Activated naive CD4-positive, alpha-beta T cell treated with anti-CD3 and anti-CD28 coated beads, Interleukin-2, amount 10 ng/mL, durations not matched to agents 7 days and 5 days (primary cell): ENCODE data around the gene HTRA3.

Experiments used
- CTCF ChIA-PET: fragments of 350-600 bp; sonication (Branson Sonifier 250); formaldehyde crosslinking; loops from one replicate; lab custom pipeline; 2021; ENCODE audit warnings: antibody characterized with exemption; lab: Charles Lee
- DNase-seq: peaks from one replicate; pipeline ENCODE4 v3.0.0-alpha.2; 2020
- H3K27ac Mint-ChIP-seq: one replicate; pipeline ENCODE4 v1.8.0; 2021; ENCODE audit warnings: mild to moderate bottlenecking, moderate library complexity, mixed read lengths
- H3K27me3 Mint-ChIP-seq: one replicate; pipeline ENCODE4 v1.8.0; 2021; ENCODE audit warnings: mild to moderate bottlenecking, mixed read lengths
- H3K36me3 Mint-ChIP-seq: one replicate; pipeline ENCODE4 v1.8.0; 2021; ENCODE audit warnings: mixed read lengths
- H3K4me1 Mint-ChIP-seq: one replicate; pipeline ENCODE4 v1.8.0; 2021; ENCODE audit warnings: mixed read lengths
- H3K4me3 Mint-ChIP-seq: one replicate; pipeline ENCODE4 v1.8.0; 2021; ENCODE audit warnings: mild to moderate bottlenecking, moderate library complexity, mixed read lengths
- H3K9me3 Mint-ChIP-seq: one replicate; pipeline ENCODE4 v1.8.0; 2021; ENCODE audit warnings: mixed read lengths

Gene HTRA3

DNA sequence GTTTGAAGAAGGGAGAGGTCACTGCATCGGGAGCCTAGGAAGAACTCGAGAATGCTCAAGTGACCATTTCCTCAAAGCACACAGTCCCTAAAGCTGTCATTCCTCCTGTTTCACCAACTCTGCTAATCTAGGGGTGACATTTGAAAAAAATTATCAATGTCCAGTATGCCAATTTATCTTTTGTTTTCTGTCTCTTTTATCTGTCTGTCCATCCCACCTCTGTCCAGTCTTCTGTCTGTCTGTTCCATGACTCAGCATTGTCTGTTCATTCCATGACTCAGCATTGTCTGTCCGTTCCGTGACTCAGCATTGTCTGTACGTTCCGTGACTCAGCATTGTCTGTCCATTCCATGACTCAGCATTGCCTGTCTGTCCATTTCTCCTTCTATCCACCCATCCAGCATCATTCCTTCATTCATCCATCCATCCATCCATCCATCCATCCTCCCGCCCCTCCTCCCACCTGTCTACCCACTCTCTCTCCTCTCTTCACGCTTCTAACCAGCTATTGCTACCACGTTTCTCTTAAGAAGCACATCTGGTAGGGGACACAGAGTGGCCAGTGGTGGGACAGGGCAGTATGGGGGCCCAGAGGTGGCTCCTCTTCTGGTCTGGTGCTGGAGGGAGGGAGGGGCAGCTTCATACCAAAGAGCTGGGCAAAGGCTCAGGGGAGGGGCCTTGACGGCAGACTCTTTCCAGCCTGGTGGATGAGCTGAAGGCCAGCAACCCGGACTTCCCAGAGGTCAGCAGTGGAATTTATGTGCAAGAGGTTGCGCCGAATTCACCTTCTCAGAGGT is 34.1 kb downstream of the HTRA3 start:
- no peaks in the 10 kb centered on the region for H3K4me1 Mint-ChIP-seq
- no peak overlapping the region for H3K4me3 Mint-ChIP-seq
- CTCF ChIA-PET: no interaction called here
- H3K36me3 Mint-ChIP-seq: no peaks in the 10 kb centered on the region
- peaks cover 2% of the 10 kb centered on the region for H3K9me3 Mint-ChIP-seq
- no peak overlapping the region for H3K27ac Mint-ChIP-seq
- no peak for DNase-seq
- peaks cover 4% of the 10 kb centered on the region for H3K27me3 Mint-ChIP-seq

DNA sequence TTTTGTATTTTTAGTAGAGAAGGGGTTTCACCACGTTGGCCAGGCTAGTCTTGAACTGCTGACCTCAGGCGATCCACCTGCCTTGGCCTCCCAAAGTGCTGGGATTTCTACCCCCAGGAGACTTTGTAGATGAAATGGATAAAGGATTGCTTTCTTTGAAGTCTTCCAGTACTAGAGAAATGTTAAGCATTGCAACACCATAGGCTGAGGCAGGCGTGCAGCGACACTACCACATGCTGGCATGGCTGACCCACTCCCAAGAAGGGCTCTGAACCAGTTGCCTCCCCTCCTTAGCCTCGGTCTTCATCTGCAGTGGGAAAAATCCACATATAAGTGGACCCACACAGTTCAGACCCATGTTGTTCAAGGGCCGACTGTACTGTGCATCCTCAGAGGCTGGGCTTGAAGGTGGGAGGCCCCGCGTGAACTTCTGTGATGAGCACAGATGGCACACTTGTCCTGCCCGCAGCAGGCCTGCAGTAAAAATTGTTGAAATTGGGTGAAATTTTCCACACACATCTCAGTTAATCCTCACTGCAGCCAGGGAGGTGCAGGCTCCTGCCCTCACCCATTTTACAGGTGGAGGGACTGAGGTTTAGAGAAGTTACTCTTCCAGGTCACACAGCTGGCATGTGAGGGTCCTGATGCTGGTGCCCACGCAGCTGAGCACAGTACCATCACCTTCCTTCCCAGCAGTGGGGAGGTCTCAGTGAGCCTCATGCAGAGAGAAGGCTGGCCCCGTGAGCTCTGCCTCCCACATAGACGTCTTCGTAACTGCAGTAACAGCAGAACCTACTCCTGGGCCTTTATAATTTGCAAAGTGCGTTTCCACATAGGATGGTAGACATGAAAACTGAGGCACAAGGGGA is 35.5 kb downstream of the HTRA3 start:
- Mint-ChIP-seq H3K27ac (no peak overlapping the region), H3K27me3 (no peaks in the 10 kb centered on the region), H3K36me3 (no peaks in the 10 kb centered on the region), H3K4me1 (no peaks in the 10 kb centered on the region), H3K9me3 (peaks cover 2% of the 10 kb centered on the region), H3K4me3 (no peak overlapping the region)
- no peak for DNase-seq
- CTCF ChIA-PET: interaction anchor here (1.0 kb wide), 1 partner anchor 9 kb away, joined by 3 read pairs; no protein-coding TSS in a partner anchor

DNA sequence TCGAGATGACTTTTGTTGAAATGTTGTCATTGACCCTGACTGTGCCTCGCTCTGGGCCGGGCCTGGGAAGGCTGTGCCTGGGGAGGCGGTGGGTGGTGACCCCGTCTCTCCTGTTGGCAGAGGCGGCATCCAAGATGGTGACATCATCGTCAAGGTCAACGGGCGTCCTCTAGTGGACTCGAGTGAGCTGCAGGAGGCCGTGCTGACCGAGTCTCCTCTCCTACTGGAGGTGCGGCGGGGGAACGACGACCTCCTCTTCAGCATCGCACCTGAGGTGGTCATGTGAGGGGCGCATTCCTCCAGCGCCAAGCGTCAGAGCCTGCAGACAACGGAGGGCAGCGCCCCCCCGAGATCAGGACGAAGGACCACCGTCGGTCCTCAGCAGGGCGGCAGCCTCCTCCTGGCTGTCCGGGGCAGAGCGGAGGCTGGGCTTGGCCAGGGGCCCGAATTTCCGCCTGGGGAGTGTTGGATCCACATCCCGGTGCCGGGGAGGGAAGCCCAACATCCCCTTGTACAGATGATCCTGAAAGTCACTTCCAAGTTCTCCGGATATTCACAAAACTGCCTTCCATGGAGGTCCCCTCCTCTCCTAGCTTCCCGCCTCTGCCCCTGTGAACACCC is 36.4 kb downstream of the HTRA3 start:
- Mint-ChIP-seq H3K36me3 (no peaks in the 10 kb centered on the region), H3K9me3 (peaks cover 2% of the 10 kb centered on the region), H3K4me1 (no peaks in the 10 kb centered on the region), H3K27ac (no peak overlapping the region), H3K4me3 (no peak overlapping the region), H3K27me3 (no peaks in the 10 kb centered on the region)
- CTCF ChIA-PET: interaction anchor here (1.0 kb wide), 1 partner anchor 8 kb away, joined by 3 read pairs; no protein-coding TSS in a partner anchor
- no peak for DNase-seq

DNA sequence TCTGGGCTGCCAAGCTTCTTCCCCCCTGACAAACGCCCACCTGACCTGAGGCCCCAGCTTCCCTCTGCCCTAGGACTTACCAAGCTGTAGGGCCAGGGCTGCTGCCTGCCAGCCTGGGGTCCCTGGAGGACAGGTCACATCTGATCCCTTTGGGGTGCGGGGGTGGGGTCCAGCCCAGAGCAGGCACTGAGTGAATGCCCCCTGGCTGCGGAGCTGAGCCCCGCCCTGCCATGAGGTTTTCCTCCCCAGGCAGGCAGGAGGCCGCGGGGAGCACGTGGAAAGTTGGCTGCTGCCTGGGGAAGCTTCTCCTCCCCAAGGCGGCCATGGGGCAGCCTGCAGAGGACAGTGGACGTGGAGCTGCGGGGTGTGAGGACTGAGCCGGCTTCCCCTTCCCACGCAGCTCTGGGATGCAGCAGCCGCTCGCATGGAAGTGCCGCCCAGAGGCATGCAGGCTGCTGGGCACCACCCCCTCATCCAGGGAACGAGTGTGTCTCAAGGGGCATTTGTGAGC is 37.0 kb downstream of the HTRA3 start:
- CTCF ChIA-PET: interaction anchor here (0.6 kb wide), 1 partner anchor 635 kb away, joined by 3 read pairs; no protein-coding TSS in a partner anchor
- no peak overlapping the region for H3K4me3 Mint-ChIP-seq

DNA sequence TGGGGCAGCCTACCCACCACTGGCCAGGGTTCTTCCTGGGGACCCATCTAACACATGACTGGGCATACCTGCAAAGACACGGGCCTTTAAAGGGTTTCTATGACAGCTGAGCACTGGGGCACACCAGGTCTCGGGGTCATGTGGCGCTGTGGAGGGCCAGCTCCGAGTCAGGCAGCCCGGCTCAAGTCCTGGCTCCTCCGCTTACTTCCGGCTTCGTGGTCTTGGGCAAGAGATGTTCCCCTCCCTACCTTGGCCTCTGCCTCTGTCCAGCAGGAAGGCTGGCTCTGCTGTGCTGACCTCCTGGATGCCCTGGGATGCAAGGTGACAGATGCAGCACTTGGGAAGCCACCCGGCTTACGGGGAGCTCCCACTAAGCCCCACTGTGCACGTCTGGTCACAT is 37.6 kb downstream of the HTRA3 start:
- Mint-ChIP-seq H3K9me3 (peaks cover 2% of the 10 kb centered on the region), H3K36me3 (no peaks in the 10 kb centered on the region), H3K27ac (no peak overlapping the region), H3K4me3 (no peak overlapping the region), H3K4me1 (no peaks in the 10 kb centered on the region), H3K27me3 (peaks cover 4% of the 10 kb centered on the region)
- CTCF ChIA-PET: interaction anchor here (0.6 kb wide), 1 partner anchor 635 kb away, joined by 3 read pairs; no protein-coding TSS in a partner anchor
- DNase-seq: no peak

More for the DNA sequence above, 37.0 kb downstream of the HTRA3 start:
- no peak overlapping the region for H3K27ac Mint-ChIP-seq
- no peaks in the 10 kb centered on the region for H3K36me3 Mint-ChIP-seq
- H3K27me3 Mint-ChIP-seq: peaks cover 4% of the 10 kb centered on the region
- no peak for DNase-seq
- no peaks in the 10 kb centered on the region for H3K4me1 Mint-ChIP-seq
- H3K9me3 Mint-ChIP-seq: peaks cover 2% of the 10 kb centered on the region

DNA sequence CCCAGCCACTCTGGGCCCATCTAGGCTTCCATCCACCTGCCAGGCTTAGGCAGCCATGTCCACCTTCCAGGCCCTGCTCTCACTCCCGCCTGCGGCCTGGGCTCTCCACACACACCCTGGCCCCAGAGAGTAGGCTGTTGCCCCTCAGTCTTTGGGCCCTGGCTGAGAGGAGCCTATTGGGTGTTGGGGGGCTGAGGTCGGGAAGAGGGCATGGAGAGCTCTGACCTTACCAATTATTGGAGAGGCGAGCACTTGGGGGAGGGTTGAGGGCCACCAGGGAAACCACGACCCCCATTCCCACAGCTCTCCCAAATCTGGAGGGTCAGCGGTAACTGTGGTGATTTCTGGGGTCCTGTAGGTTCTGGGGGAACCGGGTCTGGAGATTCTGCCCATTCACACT is 38.2 kb downstream of the HTRA3 start:
- H3K4me1 Mint-ChIP-seq: no peaks in the 10 kb centered on the region
- H3K36me3 Mint-ChIP-seq: no peaks in the 10 kb centered on the region
- no peak overlapping the region for H3K27ac Mint-ChIP-seq
- DNase-seq: no peak
- CTCF ChIA-PET: no interaction called here
- H3K4me3 Mint-ChIP-seq: no peak overlapping the region
- peaks cover 2% of the 10 kb centered on the region for H3K9me3 Mint-ChIP-seq
- peaks cover 4% of the 10 kb centered on the region for H3K27me3 Mint-ChIP-seq

DNA sequence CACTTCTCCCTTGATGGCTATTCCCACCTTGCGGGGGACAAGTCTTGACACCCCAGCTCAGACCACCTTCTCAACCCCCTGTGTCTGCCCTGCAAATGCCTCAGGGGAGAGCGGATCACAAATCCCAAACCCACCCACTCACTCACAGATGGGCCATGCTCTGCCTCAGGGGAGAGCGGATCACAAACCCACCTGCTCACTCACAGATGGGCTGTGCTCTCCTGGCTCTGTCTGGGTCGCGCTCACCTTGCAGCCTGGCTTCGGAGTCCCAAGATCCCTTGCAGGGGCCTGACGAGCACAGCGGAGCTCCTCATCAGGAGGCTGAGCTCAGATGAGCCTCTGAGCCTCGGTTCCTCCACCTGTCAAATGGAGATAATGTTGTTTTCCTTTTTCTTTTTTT is 38.6 kb downstream of the HTRA3 start:
- H3K27me3 Mint-ChIP-seq: peaks cover 4% of the 10 kb centered on the region
- no peaks in the 10 kb centered on the region for H3K4me1 Mint-ChIP-seq
- no peak overlapping the region for H3K27ac Mint-ChIP-seq
- no peaks in the 10 kb centered on the region for H3K36me3 Mint-ChIP-seq
- DNase-seq: no peak
- CTCF ChIA-PET: no interaction called here
- no peak overlapping the region for H3K4me3 Mint-ChIP-seq
- peaks cover 2% of the 10 kb centered on the region for H3K9me3 Mint-ChIP-seq

DNA sequence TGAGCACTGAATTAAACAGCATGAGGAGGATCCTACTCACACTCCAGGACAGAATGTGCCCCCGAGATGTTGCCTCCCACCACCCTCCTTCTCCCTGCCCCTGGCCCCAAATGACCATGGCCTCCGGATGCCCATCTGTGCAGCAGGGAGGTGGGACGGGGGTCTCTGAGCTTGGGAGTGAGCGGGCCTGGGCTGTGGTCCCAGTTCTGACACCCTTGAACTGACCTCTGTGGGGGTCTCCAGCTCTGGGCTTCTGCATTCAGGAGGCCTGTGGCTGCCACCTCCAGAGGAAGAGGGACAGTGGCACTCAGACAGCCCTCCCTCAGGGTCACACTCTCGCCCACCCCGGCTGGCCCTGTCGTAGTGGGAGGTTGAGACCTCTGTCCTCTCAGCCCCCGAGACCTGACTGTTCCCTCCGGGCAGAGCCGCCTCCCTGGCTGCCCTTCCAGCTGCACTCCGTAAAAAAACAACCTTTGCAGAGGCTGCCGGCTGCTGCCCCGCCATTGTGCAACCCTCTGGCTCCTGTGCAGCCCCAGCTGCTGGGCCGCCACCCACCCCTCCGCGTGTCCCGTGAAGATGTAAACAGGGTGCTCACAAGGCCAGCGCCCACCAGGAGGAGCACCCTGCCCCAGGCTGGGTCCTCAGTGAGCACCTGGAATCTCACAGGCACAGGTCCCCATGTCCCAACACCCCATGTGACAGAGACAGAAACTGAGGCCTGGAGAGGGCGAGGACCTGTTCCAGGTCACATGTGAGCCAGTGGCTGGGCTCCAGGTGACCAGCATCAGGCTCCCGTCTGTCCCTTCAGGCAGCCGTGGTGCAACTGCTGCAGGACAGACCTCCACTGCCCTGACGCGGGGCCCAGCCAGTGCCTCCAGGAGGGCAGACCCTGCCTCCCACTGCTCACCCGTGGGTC is 39.6 kb downstream of the HTRA3 start:
- H3K36me3 Mint-ChIP-seq: no peaks in the 10 kb centered on the region
- no peak overlapping the region for H3K4me3 Mint-ChIP-seq
- peaks cover 4% of the 10 kb centered on the region for H3K27me3 Mint-ChIP-seq
- H3K9me3 Mint-ChIP-seq: no peaks in the 10 kb centered on the region
- no peak for DNase-seq
- H3K27ac Mint-ChIP-seq: no peak overlapping the region
- CTCF ChIA-PET: no interaction called here
- no peaks in the 10 kb centered on the region for H3K4me1 Mint-ChIP-seq

DNA sequence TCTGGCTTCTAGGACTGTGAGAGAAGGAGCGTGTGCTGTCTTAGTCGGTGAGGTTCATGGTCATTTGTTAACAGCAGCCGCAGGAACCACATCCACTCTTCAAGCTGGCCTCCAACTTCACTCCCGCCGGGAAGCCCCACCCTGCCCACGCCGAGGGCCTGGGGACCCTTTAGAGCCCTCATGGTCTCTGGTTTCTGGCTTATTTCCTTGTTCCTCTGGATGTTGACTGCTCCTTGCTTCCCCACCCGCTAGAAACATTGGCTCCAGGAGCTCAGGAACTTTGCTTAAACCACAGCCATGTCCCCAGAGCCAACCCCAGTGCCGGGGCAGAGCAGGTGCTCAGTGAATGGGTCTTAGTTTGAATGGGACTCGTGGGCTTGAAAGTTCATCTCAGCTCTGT is 40.8 kb downstream of the HTRA3 start:
- Mint-ChIP-seq H3K9me3 (no peaks in the 10 kb centered on the region), H3K27ac (no peak overlapping the region), H3K4me1 (no peaks in the 10 kb centered on the region), H3K36me3 (no peaks in the 10 kb centered on the region), H3K27me3 (peaks cover 11% of the 10 kb centered on the region), H3K4me3 (no peak overlapping the region)
- no peak for DNase-seq
- CTCF ChIA-PET: interaction anchor here (0.5 kb wide), 1 partner anchor 60 kb away, joined by 3 read pairs; no protein-coding TSS in a partner anchor

DNA sequence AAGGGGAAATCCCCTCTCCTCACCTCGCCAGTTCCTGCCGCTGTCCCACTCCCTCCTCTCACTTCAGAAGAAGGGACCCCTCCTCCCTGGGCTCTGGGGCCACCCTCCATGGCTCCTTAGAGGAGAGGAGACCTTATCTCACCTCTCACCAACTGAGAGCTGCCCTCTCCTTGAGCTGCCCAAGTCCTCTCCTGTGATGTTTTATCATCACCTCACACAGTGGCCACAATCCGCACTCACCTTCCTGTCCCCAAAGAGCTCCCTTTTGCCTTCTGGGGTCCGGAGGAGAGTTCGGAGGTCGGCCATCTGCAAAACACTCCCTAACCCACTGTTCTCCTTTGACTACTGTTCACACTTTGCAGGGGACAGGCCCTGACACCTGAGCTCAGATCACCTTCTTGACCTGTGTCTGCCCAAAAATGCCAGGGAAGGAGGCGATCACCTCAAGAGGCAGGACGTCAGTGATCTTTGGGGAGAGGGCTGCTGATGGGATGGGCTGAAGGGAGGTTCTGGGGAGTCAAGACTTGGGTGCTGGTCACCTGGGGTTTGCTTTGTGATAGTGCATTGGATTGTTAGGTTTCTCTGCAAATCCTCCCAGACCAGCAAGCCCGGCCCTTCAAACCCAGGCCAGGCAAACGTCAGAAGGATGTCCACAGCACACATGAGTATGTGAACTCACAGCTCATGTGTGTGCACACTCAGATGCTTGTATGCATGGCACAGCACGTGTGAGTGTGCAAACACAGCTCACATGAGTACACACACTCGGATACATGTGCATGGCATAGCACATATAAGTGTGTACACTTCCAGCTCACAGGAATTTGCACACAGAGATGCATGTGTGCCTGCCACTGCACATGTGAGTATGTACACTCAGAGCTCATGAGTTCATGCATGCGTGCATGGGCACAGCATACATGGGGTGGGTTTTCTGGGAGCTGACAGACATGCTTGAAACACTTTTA is 41.8 kb downstream of the HTRA3 start:
- no peak for DNase-seq

DNA sequence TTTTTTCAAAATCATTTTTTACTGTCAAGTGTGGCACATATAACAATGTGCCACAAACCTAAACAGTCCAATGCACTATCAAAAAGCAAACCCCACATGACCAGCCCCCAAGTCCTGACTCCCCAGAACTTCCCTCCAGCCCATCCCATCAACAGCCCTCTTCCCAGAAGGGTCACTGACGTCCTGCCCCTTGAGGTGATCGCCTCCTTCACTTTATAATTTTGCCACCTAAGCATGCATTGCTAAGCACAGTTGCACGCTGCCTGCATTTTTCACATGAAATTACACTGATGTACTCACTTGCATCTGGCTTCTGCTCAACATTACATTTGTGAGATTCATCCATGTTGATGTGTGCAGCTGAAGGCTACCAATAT is 42.5 kb downstream of the HTRA3 start:
- CTCF ChIA-PET: no interaction called here
- no peak overlapping the region for H3K27ac Mint-ChIP-seq
- no peaks in the 10 kb centered on the region for H3K9me3 Mint-ChIP-seq
- H3K36me3 Mint-ChIP-seq: no peaks in the 10 kb centered on the region
- no peaks in the 10 kb centered on the region for H3K4me1 Mint-ChIP-seq
- DNase-seq: no peak
- no peak overlapping the region for H3K4me3 Mint-ChIP-seq
- peaks cover 16% of the 10 kb centered on the region for H3K27me3 Mint-ChIP-seq

More for the DNA sequence above, 41.8 kb downstream of the HTRA3 start:
- H3K4me3 Mint-ChIP-seq: no peak overlapping the region
- H3K27me3 Mint-ChIP-seq: peaks cover 16% of the 10 kb centered on the region
- CTCF ChIA-PET: interaction anchor here (0.5 kb wide), 1 partner anchor 61 kb away, joined by 3 read pairs; no protein-coding TSS in a partner anchor
- H3K36me3 Mint-ChIP-seq: no peaks in the 10 kb centered on the region
- no peaks in the 10 kb centered on the region for H3K9me3 Mint-ChIP-seq
- no peak overlapping the region for H3K27ac Mint-ChIP-seq
- no peaks in the 10 kb centered on the region for H3K4me1 Mint-ChIP-seq

DNA sequence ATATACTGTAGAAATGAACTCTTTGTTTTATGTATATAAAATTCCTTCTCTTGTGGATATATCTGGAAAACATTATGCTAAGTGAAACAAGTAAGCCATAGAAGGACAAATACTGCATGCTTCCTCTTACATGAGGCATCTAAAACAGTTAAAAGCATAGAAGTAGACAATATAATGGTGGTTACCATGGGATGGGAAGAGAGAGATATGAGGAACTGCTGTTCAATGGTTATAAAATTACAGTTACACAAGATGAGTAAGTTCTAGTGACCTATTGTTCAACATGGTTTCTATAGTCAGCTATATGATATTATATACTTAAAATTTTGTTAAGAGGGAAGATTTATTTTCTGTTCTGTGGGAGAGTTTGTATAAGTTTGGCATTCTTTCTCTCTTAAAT is 43.4 kb downstream of the HTRA3 start:
- H3K9me3 Mint-ChIP-seq: no peaks in the 10 kb centered on the region
- no peak for DNase-seq
- CTCF ChIA-PET: no interaction called here
- no peak overlapping the region for H3K27ac Mint-ChIP-seq
- no peaks in the 10 kb centered on the region for H3K36me3 Mint-ChIP-seq
- peaks cover 16% of the 10 kb centered on the region for H3K27me3 Mint-ChIP-seq
- H3K4me1 Mint-ChIP-seq: no peaks in the 10 kb centered on the region
- no peak overlapping the region for H3K4me3 Mint-ChIP-seq
